Activated naive CD8-positive, alpha-beta T cell treated with anti-CD3 and anti-CD28 coated beads, Interleukin-2, amount 10 ng/mL, durations not matched to agents 7 days and 5 days (primary cell): ENCODE measurements around the gene CSMD2. TPM values are rescaled to one million over a fixed set of nuclear protein-coding genes. Genes with fewer than 3 reads are reported as not detected.

Experiments
- ATAC-seq: fragments of 150-1000 bp; cut with Tn5 transposase; one replicate; pipeline ENCODE4 v1.10.0; 2021; ENCODE audit warnings: low read depth, moderate library complexity
- POLR2A ChIA-PET: fragments of 350-600 bp; sonication (Branson Sonifier 250); formaldehyde crosslinking; loops from one replicate; lab custom pipeline; 2021; ENCODE audit warnings: antibody characterized with exemption; lab: Charles Lee
- DNase-seq: peaks from one replicate; pipeline ENCODE4 v3.0.0; 2021
- H3K27ac Mint-ChIP-seq: one replicate; pipeline ENCODE4 v1.8.0; 2022; ENCODE audit warnings: mild to moderate bottlenecking, mixed read lengths
- H3K27me3 Mint-ChIP-seq: one replicate; pipeline ENCODE4 v1.8.0; 2022; ENCODE audit warnings: mild to moderate bottlenecking, moderate library complexity, mixed read lengths
- H3K36me3 Mint-ChIP-seq: one replicate; pipeline ENCODE4 v1.8.0; 2021; ENCODE audit warnings: mild to moderate bottlenecking, mixed read lengths
- H3K4me1 Mint-ChIP-seq: one replicate; pipeline ENCODE4 v1.8.0; 2021; ENCODE audit warnings: mixed read lengths
- H3K4me3 Mint-ChIP-seq: one replicate; pipeline ENCODE4 v1.8.0; 2022; ENCODE audit warnings: mild to moderate bottlenecking, moderate library complexity, mixed read lengths
- H3K9me3 Mint-ChIP-seq: one replicate; pipeline ENCODE4 v1.8.0; 2021; ENCODE audit warnings: mixed read lengths
- total RNA-seq, 2 experiments: library from RNA; stranded (reverse); gene quantifications; one replicate each; pipeline ENCODE4 v1.2.3, GENCODE V29; 2021

Gene CSMD2
- total RNA-seq, 2 experiments from 2014 or later, result not detected

GRCh38 chr1:33828654-33829053 lies 336.4 kb downstream of the CSMD2 start:
- H3K27ac Mint-ChIP-seq, result no peak overlapping the region
- POLR2A ChIA-PET, result no interaction called here
- peaks cover 1% of the 10 kb centered on the region for H3K9me3 Mint-ChIP-seq
- no peaks in the 10 kb centered on the region for H3K36me3 Mint-ChIP-seq
- no peak overlapping the region for H3K4me3 Mint-ChIP-seq
- no peaks in the 10 kb centered on the region for H3K4me1 Mint-ChIP-seq
- no peak for ATAC-seq
- H3K27me3 Mint-ChIP-seq, result no peaks in the 10 kb centered on the region
- no peak for DNase-seq

GRCh38 chr1:33828059-33828458 lies 337.0 kb downstream of the CSMD2 start:
- H3K9me3 Mint-ChIP-seq, result peaks cover 1% of the 10 kb centered on the region
- no peak for ATAC-seq

GRCh38 chr1:33826711-33827110 lies 338.3 kb downstream of the CSMD2 start:
- Mint-ChIP-seq H3K27ac (no peak overlapping the region), H3K9me3 (peaks cover 1% of the 10 kb centered on the region), H3K36me3 (no peaks in the 10 kb centered on the region), H3K4me3 (no peak overlapping the region), H3K4me1 (no peaks in the 10 kb centered on the region), H3K27me3 (no peaks in the 10 kb centered on the region)
- POLR2A ChIA-PET, result no interaction called here
- ATAC-seq (no peak), DNase-seq (no peak)

More at GRCh38 chr1:33828059-33828458, 337.0 kb downstream of the CSMD2 start:
- no peaks in the 10 kb centered on the region for H3K36me3 Mint-ChIP-seq
- no peaks in the 10 kb centered on the region for H3K27me3 Mint-ChIP-seq
- no peak for DNase-seq
- POLR2A ChIA-PET, result no interaction called here
- no peaks in the 10 kb centered on the region for H3K4me1 Mint-ChIP-seq
- no peak overlapping the region for H3K27ac Mint-ChIP-seq
- no peak overlapping the region for H3K4me3 Mint-ChIP-seq

GRCh38 chr1:33826311-33826710 lies 338.7 kb downstream of the CSMD2 start:
- H3K27me3 Mint-ChIP-seq, result no peaks in the 10 kb centered on the region
- H3K4me1 Mint-ChIP-seq, result no peaks in the 10 kb centered on the region
- no peak overlapping the region for H3K4me3 Mint-ChIP-seq
- H3K27ac Mint-ChIP-seq, result no peak overlapping the region
- H3K9me3 Mint-ChIP-seq, result peaks cover 1% of the 10 kb centered on the region
- POLR2A ChIA-PET, result no interaction called here
- ATAC-seq, result no peak
- no peak for DNase-seq
- no peaks in the 10 kb centered on the region for H3K36me3 Mint-ChIP-seq

GRCh38 chr1:33825506-33825905 lies 339.5 kb downstream of the CSMD2 start:
- Mint-ChIP-seq H3K27ac (no peak overlapping the region), H3K27me3 (no peaks in the 10 kb centered on the region), H3K4me3 (no peak overlapping the region), H3K9me3 (peaks cover 1% of the 10 kb centered on the region), H3K4me1 (no peaks in the 10 kb centered on the region), H3K36me3 (no peaks in the 10 kb centered on the region)
- POLR2A ChIA-PET, result no interaction called here
- no peak for ATAC-seq
- DNase-seq, result no peak

- no peak overlapping the region for H3K4me3 Mint-ChIP-seq
- no peaks in the 10 kb centered on the region for H3K4me1 Mint-ChIP-seq
- DNase-seq, result no peak
- H3K9me3 Mint-ChIP-seq, result peaks cover 1% of the 10 kb centered on the region
- H3K27ac Mint-ChIP-seq, result no peak overlapping the region
- POLR2A ChIA-PET, result no interaction called here
- no peaks in the 10 kb centered on the region for H3K36me3 Mint-ChIP-seq
- no peaks in the 10 kb centered on the region for H3K27me3 Mint-ChIP-seq
- no peak for ATAC-seq
Observed at GRCh38 chr1:33824971-33825370, 340.1 kb downstream of the CSMD2 start.

- H3K4me3 Mint-ChIP-seq, result no peak overlapping the region
- no peaks in the 10 kb centered on the region for H3K4me1 Mint-ChIP-seq
- DNase-seq (no peak), ATAC-seq (no peak)
- POLR2A ChIA-PET, result no interaction called here
- H3K9me3 Mint-ChIP-seq, result peaks cover 1% of the 10 kb centered on the region
- no peaks in the 10 kb centered on the region for H3K36me3 Mint-ChIP-seq
- H3K27me3 Mint-ChIP-seq, result no peaks in the 10 kb centered on the region
- no peak overlapping the region for H3K27ac Mint-ChIP-seq
Observed at GRCh38 chr1:33824321-33824720, 340.7 kb downstream of the CSMD2 start.

GRCh38 chr1:33823830-33824229 lies 341.2 kb downstream of the CSMD2 start:
- H3K27ac Mint-ChIP-seq, result no peak overlapping the region
- H3K4me3 Mint-ChIP-seq, result no peak overlapping the region
- H3K27me3 Mint-ChIP-seq, result no peaks in the 10 kb centered on the region
- no peaks in the 10 kb centered on the region for H3K4me1 Mint-ChIP-seq
- ATAC-seq, result no peak
- H3K9me3 Mint-ChIP-seq, result peaks cover 1% of the 10 kb centered on the region
- DNase-seq, result no peak
- no peaks in the 10 kb centered on the region for H3K36me3 Mint-ChIP-seq
- POLR2A ChIA-PET, result no interaction called here

- no peaks in the 10 kb centered on the region for H3K27me3 Mint-ChIP-seq
- H3K9me3 Mint-ChIP-seq, result no peaks in the 10 kb centered on the region
- H3K27ac Mint-ChIP-seq, result no peak overlapping the region
- POLR2A ChIA-PET, result no interaction called here
- no peaks in the 10 kb centered on the region for H3K36me3 Mint-ChIP-seq
- ATAC-seq (no peak), DNase-seq (no peak)
- no peaks in the 10 kb centered on the region for H3K4me1 Mint-ChIP-seq
- no peak overlapping the region for H3K4me3 Mint-ChIP-seq
Observed at GRCh38 chr1:33823401-33823800, 341.6 kb downstream of the CSMD2 start.

GRCh38 chr1:33822396-33822795 lies 342.6 kb downstream of the CSMD2 start:
- POLR2A ChIA-PET, result no interaction called here
- no peaks in the 10 kb centered on the region for H3K36me3 Mint-ChIP-seq
- no peaks in the 10 kb centered on the region for H3K4me1 Mint-ChIP-seq
- no peak overlapping the region for H3K4me3 Mint-ChIP-seq
- H3K27me3 Mint-ChIP-seq, result no peaks in the 10 kb centered on the region
- H3K27ac Mint-ChIP-seq, result no peak overlapping the region
- ATAC-seq (no peak), DNase-seq (no peak)
- H3K9me3 Mint-ChIP-seq, result no peaks in the 10 kb centered on the region

- no peaks in the 10 kb centered on the region for H3K9me3 Mint-ChIP-seq
- ATAC-seq, result no peak
- H3K36me3 Mint-ChIP-seq, result no peaks in the 10 kb centered on the region
- H3K4me1 Mint-ChIP-seq, result no peaks in the 10 kb centered on the region
- no peak overlapping the region for H3K27ac Mint-ChIP-seq
- DNase-seq, result no peak
- POLR2A ChIA-PET, result no interaction called here
- no peak overlapping the region for H3K4me3 Mint-ChIP-seq
- H3K27me3 Mint-ChIP-seq, result peaks cover 4% of the 10 kb centered on the region
Observed at GRCh38 chr1:33821291-33821690, 343.7 kb downstream of the CSMD2 start.

- no peak for DNase-seq
- no peak overlapping the region for H3K4me3 Mint-ChIP-seq
- ATAC-seq, result no peak
- H3K4me1 Mint-ChIP-seq, result no peaks in the 10 kb centered on the region
- no peak overlapping the region for H3K27ac Mint-ChIP-seq
- POLR2A ChIA-PET, result no interaction called here
- peaks cover 4% of the 10 kb centered on the region for H3K27me3 Mint-ChIP-seq
- H3K36me3 Mint-ChIP-seq, result no peaks in the 10 kb centered on the region
- H3K9me3 Mint-ChIP-seq, result no peaks in the 10 kb centered on the region
Observed at GRCh38 chr1:33820804-33821203, 344.2 kb downstream of the CSMD2 start.

- H3K9me3 Mint-ChIP-seq, result no peaks in the 10 kb centered on the region
- no peak overlapping the region for H3K27ac Mint-ChIP-seq
- DNase-seq (no peak), ATAC-seq (no peak)
- no peaks in the 10 kb centered on the region for H3K36me3 Mint-ChIP-seq
- POLR2A ChIA-PET, result no interaction called here
- H3K27me3 Mint-ChIP-seq, result peaks cover 6% of the 10 kb centered on the region
- no peaks in the 10 kb centered on the region for H3K4me1 Mint-ChIP-seq
- H3K4me3 Mint-ChIP-seq, result no peak overlapping the region
Observed at GRCh38 chr1:33819913-33820311, 345.1 kb downstream of the CSMD2 start.

- ATAC-seq (no peak), DNase-seq (no peak)
- H3K4me1 Mint-ChIP-seq, result no peaks in the 10 kb centered on the region
- no peak overlapping the region for H3K4me3 Mint-ChIP-seq
- no peaks in the 10 kb centered on the region for H3K9me3 Mint-ChIP-seq
- H3K27me3 Mint-ChIP-seq, result peaks cover 9% of the 10 kb centered on the region
- no peak overlapping the region for H3K27ac Mint-ChIP-seq
- H3K36me3 Mint-ChIP-seq, result no peaks in the 10 kb centered on the region
- POLR2A ChIA-PET, result no interaction called here
Observed at GRCh38 chr1:33819290-33819912, 345.6 kb downstream of the CSMD2 start.

- Mint-ChIP-seq H3K27ac (no peak overlapping the region), H3K36me3 (no peaks in the 10 kb centered on the region), H3K4me3 (no peak overlapping the region), H3K4me1 (no peaks in the 10 kb centered on the region), H3K9me3 (no peaks in the 10 kb centered on the region), H3K27me3 (peaks cover 12% of the 10 kb centered on the region)
- POLR2A ChIA-PET, result no interaction called here
- DNase-seq, result no peak
- ATAC-seq, result no peak
Observed at GRCh38 chr1:33818071-33818470, 347.0 kb downstream of the CSMD2 start.
